Activated CD4-positive, alpha-beta T cell treated with anti-CD3 and anti-CD28 coated beads, Interleukin-2, amount 50 U/mL, for 1 hour (primary cell): ENCODE results near the gene DHRSX.
"Not testable (repeated sequence)": the region's sequence is repeated elsewhere in the genome, so short reads cannot be mapped to it uniquely, and the experiment has no call there.

Experiments
- DNase-seq: peaks from one replicate; pipeline ENCODE4 v3.0.0-alpha.2; 2020

The DHRSX gene

DNA sequence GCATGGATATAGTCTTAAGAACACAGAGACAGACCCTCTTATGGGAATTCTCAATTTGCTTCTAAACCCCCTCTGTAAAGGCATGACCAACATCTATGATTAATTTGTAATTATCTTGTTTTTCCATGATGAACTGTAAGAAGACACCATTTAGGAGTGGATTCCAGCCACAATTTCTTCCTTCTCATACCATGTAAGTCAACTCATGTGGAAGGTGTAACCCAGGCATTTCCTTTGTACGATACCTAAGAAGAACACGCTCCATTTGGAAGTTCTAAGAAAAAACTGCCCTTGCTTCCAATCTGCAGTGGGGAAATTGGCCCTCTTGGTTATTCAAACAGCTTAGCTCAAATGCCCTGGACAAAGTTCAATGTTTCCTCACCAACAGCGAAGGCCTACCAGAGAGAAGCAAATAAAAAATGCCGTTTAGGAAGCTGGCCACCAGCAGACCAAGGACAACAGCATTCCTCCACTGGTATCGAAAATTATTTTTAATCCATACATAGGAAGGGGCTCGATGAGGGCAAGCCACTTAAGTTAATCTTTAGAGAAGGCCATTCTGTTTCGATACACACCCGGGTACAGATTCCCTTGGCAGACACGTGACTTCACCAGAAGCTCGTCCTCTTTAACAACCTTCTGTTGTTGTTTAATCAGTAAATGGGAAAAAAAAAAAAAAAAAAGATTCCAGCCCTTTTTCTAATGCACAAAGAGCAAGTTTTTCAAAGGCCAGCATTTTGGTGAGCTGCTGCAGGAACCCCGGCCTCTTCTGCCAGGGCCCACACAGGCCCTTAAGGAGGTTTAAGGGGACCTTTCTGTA, 2.6 kb downstream of the DHRSX start:
- no peak for DNase-seq

- no peak for DNase-seq
Measured at GRCh38 chrX:2495595-2495994, 5.2 kb downstream of the DHRSX start.

- DNase-seq = no peak
Measured at GRCh38 chrX:2492531-2493218, 8.1 kb downstream of the DHRSX start.

GRCh38 chrX:2490634-2491033, 10.1 kb downstream of the DHRSX start:
- DNase-seq = no peak

GRCh38 chrX:2489446-2490445, 11.0 kb downstream of the DHRSX start:
- DNase-seq = no peak

DNA sequence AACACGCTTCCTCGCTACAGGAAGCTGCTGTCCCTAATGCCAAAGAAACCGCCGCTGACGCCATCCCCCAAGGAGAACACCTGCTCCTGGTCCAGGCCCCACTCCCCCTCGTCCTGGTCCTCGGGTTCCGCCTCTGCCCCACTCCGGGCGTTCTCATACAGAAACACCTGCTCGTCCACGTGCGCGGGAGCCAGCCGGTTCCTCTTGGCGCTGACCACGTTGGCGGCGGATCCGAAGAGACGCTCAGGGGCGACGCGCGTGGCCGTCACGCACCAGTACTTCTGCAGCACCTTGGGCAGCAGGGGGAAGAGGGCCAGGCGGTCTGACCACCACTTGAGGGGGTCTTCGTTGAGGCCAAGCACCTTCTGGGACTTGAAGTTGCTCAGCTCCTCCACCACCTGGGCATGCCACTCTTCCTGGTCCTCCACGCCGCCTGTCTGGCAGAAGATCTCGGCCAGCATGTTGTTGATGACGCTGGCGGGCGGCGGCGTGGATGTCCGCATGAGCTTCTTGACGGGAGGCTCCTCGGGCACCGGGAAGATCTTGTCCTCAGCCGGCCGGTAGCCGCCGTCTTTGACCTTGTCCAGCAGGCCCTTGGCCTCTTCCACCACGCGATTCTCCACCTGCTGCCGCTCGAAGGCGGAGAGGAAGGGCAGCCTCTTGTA, 12.0 kb downstream of the DHRSX start:
- no peak for DNase-seq

DNA sequence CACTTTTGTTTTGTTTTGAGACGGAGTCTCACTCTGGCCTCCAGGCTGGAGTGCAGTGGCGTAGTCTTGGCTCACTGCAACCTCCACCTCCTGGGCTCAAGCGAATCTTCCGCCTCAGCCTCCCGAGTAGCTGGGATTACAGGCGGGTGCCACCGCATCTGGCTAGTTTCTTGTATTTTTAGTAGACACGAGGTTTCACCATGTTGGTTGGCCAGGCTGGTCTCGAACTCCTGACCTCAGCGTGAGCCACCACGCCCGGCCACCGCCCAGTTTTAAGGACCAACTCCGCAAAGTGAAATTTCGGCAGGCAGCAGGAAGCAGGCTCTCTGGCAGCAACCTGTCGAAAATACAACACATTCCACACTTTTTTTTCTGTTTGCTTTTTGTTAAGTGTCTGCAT, 13.4 kb downstream of the DHRSX start:
- no peak for DNase-seq

DNA sequence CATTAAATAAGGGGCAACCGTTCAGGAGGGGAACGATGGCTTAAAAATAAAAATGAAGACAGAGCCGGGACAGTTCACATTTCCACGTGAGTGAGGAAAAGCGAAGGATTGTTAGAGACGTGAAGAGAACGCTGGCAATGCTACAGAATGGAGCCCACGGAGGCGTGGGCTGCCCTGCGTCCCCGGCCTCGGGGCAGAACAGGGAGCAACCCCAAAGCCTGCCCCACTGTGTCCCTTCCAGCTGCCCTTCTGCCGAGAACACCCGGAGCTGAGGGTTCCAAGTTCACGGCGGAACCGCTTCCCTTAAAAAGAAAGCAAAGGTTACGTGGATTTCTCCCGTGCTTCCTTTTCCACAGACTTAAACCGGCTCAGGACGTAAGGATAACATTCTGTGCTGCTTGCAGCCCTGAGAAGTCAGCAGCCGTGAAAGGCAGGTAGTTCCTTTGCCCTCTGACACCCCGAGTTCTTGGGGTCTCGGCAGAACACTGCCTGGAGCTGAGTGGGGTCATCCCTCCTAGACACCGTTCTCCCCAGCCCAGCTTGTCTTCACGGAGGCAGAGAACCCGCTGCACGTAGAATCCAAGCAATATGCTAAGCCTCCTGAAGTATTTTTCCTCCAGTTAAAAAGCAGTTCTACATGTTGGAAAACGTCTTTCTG, 14.2 kb downstream of the DHRSX start:
- no peak for DNase-seq

- no peak for DNase-seq
Measured at GRCh38 chrX:2485789-2486345, 14.9 kb downstream of the DHRSX start.

DNA sequence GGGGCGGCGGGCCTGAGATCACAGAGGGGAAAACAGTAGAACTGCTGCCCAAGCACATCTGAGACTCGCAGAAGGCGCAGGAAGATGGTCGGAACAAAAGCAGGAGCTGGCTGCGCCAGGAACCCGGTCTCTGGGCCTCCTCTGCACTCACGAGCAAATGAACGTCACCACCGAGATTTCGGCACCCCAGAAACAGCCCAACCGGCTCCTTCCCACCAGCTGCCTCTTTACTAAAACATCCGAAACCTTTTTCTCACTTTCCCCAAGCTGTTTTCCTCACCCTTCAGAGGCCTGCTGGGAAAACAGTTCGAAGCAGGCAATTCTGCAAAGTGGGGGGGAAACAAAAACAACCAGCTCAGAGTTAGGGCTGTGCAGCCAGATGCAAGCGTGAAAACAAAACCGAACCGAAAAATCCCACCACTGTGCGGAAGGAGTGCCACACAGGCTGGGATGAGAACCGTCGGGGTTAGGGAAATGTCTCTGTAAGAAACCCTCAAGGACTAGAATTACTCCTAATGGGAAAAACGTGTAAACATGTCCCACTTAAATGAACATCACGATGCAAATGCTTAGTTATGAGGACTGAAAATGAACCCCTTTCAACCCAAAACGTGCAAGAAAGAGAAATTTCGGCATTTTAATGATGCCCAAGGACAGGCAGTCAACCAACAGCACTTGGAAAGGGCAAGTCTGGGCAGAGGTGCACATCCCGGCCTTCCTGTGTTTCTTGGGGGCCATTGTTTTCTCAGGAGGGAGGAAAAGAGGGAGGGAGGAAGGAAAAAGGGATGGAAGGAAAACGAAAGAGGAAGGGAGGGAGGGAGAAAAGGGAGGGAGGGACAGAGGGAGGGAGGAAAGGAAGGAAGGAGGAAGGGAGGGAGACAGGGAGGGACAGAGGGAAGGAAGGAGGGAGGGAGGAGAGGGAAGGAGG, 15.8 kb downstream of the DHRSX start:
- no peak for DNase-seq

DNA sequence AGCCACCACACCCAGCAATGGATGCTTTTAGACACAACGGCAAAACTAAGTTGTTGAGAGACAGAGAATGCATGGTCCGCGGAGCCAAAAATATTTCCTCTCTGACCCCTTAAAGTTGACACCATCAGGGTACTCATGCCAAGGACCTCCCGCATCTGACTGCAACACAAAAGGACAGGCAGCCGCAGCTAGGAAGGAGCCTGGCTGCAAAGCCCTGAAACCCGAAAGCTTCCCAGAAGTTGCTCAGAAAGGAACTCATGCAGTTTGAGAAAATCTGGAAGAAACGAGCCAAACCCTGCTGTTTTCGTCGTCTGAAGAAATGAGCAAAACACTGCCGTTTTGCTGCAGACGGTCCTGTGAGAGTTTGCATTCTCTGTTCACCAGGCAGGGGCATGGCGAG, 16.5 kb downstream of the DHRSX start:
- no peak for DNase-seq

- no peak for DNase-seq
Measured at GRCh38 chrX:2483398-2484060, 17.2 kb downstream of the DHRSX start.

GRCh38 chrX:2481597-2481996, 19.2 kb downstream of the DHRSX start:
- DNase-seq = not testable (repeated sequence)

DNA sequence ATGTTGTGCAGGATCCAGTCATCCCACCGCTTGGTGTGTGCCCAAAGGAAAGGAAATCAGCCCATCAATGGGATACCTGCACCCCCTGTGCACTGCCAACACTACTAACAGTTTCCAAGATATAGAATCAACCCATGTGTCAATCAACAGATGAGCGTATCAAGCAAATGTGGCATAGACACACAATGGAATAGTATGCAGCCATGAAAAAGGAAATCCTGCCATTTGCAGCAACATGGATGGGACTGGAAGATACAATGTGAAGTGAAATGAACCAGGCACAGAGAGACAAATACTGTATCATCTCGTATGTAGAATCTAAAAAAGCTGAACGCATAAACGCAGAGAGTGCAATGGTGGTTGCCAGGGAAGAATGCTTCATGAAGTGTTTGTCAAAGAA, 20.8 kb downstream of the DHRSX start:
- DNase-seq = not testable (repeated sequence)

GRCh38 chrX:2479420-2479780, 21.4 kb downstream of the DHRSX start:
- DNase-seq = no peak

GRCh38 chrX:2478546-2479419, 22.0 kb downstream of the DHRSX start:
- no peak for DNase-seq

GRCh38 chrX:2477313-2477712, 23.5 kb downstream of the DHRSX start:
- DNase-seq = not testable (repeated sequence)

- no peak for DNase-seq
Measured at GRCh38 chrX:2474963-2475726, 25.6 kb downstream of the DHRSX start.
